DMS79 (cell line): ENCODE results near the gene HIGD1C.
A peak's percentile ranks its signal among the peaks of the same experiment; 100 is the strongest.
"Not testable (repeated sequence)": the region's sequence is repeated elsewhere in the genome, so short reads cannot be mapped to it uniquely, and the experiment has no call there.

Experiments
- DNase-seq: peaks from one replicate; lab custom pipeline; 2025; lab: John Stamatoyannopoulos, UW

HIGD1C gene

DNA sequence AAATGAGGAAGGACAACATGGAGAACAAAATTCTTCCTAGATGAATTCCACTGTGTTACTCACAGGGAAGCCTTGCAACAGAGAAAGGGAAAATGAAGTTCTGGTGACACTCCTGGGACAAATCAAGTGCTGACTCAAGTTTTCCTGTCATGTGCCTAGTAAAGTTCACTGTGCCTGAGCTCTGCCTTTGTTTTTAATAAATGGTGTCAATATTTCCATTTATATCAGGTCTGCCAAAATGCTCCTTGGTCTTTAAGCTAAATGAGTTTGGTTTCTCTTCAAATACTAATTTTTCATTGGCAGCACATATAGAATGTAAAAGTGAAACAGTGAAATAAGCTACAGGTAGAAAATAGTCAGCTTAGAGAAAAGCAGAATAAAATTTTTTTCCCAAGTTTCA is 33.0 kb downstream of the HIGD1C start:
- DNase-seq: no peak

DNA sequence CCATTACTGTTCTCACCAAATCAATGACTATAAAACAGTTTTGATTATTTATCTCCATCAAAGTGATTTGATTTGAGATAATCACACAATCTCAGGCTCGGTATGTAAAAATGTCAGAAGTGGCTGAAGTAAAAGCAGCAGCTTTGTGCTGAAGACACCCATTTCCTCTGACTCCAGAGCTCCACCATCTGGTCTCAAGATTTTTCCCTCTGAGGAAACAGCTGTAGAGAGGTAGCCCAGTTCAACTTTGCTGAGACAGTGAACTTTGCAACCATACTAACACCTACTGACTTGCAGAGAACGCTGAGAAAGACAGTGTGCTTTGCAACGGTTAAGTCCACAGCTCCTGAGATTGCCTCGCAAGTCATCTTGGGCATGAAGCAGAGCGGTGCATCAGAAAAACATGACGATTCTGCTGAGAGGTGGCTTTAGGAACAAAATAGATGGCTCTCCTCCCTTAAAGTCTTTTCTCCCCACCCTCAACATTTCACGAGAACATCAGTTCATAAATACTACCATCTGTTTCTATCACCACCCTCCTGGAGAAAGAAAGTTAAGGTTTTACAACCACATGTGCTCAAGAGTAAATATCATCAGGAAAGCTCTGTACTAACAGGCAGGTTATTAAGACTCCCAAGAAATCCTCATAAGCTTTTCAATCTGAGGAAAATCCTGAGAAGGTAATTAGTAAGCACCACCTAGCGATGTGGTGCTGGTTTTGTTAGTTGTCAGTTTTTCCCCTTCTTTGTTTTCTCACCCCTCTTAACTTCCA is 34.8 kb downstream of the HIGD1C start:
- DNase-seq: no peak

DNA sequence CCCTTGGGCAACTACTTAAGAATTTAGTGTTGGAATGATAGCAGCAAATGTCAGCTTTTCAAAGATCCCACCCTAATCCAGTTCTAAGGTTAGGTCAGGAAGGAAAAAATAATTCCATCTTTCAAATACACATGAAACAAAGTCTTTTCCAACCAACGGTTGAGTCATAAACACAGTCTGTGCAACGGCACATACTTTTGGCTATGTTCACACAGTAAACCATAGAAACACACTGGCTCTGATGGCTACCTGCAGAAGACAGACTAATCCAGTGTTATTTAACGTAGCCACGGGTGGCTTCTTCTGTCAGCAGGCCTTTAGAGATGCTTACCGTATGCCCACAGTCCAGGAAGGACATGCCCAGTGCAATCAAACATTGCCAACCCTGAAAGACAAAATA is 35.7 kb downstream of the HIGD1C start:
- DNase-seq: no peak

DNA sequence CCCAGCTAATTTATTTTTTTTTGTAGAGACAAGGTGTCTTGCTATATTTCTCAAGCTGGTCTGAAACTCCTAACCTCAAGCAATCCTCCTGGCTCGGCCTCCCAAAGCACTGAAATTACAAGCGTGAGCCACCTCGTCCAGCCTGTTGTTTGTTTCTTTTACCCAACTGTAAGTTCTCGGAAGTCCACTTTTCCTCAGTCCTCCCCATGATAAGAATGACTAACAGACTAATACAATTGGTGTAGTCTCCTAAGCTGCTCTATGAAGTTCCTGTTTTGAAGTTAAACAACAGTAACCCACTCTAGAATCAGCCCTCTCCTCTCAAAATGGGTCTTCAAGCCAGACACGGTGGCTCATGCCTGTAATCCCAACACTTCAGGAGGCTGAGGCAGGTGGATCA is 36.5 kb downstream of the HIGD1C start:
- no peak for DNase-seq

DNA sequence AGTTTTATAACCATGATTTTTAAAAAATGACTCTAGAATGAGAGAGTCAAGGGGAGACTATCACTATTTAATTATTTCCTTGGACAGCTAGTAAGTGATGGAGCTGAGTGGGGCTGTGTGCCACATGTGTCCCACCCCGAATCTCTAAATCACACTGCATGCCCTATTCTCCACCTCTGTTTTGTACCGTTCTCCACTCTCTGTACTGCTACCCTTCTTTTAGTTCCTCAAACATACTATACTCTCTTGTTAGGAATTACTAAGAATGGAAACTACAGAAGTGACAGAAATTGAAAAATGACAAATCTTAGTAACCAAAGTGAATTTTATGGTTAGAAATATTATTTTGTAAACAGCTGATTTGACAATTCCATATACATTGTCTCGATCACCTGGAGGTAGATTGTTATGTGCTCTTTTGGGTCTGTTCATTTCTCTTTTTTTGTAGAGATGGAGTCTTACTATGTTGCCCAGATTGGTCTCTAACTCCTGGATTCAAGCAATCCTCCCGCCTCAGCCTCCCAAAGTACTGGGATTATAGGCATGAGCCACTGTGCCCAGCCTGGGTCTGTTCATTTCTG is 37.9 kb downstream of the HIGD1C start:
- DNase-seq: no peak

DNA sequence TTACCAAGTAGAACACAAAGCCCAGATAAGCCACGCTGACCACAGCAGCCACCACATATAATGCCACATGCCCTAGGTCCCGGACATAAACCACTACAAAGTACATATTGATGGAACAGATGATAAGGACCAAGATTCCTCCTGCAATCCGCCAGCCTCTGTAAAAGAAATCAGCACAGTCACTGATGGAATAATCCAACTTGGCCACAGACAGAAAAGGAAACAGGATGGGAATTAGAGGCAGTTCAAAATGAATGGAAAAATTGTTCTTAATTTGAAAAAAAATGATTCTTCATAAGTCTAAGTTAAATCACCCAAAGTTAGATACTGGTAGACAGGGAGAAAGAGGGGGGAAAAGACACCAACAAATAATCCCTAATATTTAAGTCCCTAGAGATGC is 38.4 kb downstream of the HIGD1C start:
- DNase-seq: no peak

DNA sequence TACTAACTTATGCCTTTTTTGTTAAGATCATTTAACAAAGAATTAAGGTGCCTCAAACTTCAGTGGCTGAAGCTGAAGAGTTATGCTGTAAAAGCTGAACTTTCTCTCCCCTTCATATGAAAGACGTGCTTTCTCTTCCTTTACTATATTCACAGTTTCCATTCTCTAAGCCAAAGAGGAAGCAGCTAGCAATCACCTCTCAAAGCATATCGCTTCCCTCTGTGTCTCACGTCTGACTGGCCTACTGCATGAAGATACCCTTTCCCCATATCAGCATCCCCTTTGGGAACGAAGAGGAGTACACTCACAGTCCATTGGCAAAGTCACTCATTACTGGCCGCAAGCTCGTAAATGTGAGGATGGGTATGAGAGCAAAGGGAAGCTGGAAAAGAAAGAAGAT is 38.9 kb downstream of the HIGD1C start:
- DNase-seq: no peak

DNA sequence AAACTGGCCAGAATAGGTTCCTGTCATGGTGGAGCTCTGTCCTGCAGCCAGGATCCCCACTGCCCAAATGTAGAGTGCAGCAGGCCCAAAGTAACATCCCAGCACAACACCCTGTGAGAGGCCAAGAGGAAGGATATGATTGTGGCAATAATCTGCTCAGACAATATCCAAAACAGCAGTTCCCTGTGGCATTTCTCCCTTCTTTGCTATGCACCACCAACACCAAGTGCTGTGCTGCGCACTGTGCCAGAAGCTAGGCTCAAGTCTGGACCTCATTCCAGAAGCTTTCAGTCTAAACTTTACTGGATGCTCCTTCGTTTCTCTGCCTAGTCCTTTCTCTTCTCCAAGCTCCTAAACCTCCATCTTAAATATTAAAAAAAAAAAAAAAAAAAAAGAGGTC is 40.5 kb downstream of the HIGD1C start:
- DNase-seq: peak; percentile 19

DNA sequence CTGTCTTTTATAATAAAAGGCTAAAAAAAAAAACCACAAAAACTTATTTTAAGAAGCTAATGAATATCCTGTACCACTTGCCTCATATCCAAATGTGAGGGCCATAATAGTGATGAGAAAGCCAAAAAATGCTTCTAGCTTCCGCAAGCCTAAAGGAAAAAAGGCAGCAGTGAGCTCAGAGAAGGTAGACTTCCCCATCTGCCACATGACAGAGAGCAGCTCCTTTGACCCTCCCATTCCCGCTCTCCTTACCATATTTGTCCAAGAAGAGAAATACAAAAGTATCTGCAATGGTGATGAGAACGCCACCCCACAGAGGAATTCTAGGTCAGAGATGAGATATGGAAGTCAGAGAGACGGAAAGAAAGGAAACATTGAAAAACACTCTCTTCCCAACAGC is 46.7 kb downstream of the HIGD1C start:
- no peak for DNase-seq

DNA sequence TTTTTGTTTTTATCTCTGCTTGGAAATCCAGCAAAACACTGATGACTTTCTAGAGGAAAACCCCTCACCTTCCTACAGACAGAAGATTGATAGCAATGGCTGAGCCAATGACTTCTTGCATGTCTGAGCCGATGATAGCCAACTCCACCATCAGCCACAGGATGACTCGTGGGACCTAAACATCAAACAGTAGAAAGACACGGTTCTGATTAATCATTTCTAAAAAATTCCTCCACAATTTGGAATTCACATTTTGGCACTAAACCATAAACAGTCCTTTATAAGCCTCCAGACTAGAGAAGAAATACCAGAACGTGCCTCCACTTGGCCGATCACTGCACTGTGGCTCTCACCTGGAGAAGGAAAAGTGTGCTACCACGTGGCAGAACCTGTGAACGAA is 47.9 kb downstream of the HIGD1C start:
- DNase-seq: no peak

DNA sequence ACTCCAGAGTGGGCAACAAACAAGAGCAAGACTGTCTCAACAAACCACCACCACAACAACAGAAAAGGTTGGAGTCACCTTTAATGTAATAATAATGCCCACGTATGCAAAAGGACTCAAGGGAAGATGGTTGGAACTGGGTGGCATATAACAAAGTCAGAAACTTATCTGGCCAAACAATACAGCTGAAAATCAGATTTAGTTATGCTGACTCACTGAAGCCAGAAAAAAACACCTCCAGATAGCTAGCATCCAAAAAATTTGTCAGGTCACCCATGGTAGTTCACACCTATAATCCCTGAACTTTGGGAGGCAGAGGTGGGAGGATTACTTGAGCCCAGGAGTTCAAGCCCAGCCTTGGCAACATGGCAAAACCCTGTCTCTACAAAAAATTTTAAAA is 49.5 kb downstream of the HIGD1C start:
- no peak for DNase-seq

DNA sequence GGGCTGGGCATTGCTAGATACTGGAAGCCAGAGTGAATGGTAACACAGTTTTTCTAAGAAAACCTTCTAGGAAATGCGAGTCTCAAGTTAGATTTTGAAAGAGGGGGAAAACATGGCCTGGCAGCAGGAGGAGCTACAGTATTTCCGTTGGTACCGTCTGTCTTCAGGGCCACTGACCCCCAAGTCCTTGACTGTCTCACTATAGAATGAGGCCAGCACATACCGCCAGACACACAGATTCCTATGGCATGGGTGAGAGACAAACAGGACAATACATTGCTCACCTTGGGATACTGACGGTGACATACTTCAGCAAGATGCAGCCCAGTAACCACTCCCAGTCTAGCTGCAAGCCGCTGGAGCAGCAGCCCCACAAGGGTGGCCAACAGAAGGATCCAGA is 52.2 kb downstream of the HIGD1C start:
- DNase-seq: no peak

DNA sequence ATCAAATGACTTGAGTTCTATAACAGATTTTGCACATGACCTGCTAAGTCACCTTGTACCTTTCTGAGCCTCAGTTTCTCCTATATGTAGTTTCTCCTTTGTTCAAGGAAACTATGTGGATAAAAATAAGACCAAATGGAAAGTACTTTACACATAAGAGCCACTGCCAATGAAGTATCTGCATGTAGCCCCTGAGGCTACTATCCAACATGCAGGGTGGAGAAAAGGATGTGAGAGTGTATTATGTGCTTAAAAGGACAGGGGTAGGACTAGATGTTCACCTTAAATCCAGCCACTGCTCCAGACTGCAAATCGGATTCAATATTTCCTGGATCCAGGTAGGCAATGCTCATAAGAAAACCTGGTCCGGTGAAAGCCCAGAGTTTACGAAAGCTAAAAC is 52.7 kb downstream of the HIGD1C start:
- no peak for DNase-seq

DNA sequence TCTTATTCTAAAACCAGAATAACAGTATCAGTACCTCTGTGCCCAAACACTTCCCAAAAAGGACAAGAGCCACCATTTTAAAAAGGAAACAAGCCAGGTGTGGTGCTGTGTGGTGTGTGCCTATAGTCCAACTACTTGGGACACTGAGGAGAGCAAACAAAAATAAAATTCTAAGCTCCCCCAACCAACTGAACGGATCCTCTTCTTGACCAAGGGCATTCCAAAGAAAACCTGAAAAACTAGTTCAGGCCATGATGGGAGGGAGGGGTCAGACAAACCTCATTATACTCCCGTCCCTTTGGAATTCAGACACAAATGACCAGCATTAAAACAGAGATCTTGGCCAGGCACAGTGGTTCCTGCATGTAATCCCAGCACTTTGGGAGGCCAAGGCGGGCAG is 53.3 kb downstream of the HIGD1C start:
- no peak for DNase-seq

DNA sequence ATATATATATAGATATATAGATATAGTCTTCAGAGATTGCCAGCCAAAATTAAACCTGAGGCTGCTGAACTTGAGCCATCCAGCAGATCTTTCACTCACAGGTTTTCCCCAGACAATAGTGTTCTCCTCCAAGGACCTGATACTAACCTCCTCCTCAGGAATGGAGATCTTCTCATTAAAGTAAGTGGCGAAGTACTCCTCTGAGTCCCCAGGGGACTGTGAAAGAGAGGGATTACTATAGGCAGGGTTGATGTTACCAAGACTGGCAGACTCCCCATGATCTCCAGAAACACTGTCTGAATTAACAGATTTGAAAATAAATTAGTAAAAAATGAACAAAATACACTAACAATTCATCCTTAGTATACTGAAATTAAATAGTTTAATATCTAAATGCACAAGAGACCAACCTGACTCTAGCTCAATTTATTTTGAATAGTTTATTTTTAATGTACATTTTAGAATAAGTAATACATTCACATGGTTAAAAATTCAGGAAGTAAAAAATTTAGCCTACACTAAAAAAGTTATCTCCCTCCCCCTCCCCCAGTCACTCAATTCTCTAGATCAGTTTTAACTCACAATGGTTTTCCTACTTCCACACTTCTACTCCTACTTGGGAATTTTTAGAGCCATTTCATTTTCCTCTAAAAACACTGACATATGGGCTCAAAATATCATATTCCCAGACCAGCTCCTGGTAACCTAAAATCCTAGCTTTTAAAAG is 56.1 kb downstream of the HIGD1C start:
- DNase-seq: no peak

DNA sequence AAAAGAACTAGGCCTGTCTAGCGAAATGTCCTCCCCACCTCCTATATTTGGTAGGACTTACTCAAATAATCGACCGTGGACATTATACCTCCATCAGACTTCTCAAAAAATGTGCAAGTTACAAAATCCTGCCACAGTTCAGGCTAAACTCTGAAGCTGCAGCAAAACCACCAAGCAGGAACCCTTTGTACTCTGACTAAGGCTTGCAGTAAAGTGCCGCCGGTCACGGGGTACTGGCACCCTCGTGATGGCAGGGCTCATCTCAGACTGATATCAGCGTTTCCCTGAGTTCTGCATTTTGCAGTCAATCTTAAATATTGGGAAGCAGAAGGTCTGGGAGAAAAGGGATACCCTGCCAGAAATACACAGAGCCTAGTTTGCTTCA is 56.7 kb downstream of the HIGD1C start:
- DNase-seq: no peak

DNA sequence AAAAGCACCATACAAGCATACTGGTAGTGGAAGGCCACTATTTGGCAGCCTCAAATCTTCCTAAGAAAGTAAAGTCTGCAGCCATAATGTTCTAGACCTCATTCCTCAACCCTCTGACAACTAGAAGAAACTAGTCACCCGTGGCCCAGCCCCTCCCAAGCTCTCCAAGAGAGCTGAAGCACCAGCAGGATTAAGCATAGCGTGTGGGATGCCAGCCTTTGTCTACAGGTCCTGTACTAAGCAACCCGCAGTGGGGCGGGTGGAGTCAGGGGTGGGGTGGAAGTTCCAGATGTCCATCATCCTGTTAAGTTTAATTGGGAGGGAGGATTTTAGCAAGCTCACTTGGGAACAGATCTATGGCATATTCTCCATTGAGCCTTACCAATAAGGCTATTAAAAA is 59.6 kb downstream of the HIGD1C start:
- no peak for DNase-seq

DNA sequence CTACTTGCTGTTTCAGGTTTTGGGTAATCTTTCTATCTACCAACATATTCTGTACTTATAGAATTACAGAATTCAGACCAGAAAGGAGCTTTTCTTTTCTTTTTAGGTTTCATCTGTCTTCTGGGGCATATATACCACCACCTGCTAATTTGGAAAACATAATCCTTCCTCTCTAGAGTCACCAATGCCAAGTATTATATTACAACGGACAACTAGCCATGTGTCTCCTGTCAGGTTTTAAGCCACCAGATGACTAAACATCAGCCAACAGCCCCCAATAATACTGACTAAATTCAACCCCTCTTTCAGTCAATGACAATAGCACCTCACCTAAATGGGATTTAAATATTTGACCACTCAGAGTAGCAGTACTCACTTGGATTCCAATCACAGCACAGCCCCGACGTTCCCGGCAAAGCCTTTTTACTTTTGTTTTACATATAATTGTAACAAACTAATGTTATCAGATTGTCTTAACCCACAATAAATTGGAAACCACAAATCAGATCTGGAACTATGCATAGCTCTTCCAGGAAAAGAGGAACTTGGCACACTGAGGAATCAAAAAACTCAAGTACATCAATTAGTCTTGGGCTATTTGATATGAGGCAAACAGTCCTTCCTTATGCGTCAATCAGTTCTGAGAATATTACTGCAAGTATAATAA is 60.4 kb downstream of the HIGD1C start:
- DNase-seq: no peak

DNA sequence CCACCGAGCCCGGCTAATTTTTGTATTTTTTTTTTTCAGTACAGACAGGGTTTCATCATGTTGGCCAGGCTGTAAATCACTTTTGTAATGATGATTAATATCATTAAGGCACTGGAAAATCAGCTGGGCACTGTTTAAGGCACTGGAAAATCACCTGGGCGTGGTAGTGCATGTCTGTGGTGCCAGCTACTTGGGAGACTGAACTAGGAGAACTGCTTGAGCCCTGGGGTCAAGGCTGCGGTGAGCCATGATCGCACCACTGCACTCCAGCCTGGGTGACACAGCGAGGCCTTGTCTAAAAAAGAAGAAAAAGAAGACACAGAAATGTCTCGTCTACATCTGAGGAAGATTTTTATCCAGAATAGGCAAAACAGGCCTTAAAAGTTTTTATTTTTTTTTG is 61.1 kb downstream of the HIGD1C start:
- DNase-seq: no peak

DNA sequence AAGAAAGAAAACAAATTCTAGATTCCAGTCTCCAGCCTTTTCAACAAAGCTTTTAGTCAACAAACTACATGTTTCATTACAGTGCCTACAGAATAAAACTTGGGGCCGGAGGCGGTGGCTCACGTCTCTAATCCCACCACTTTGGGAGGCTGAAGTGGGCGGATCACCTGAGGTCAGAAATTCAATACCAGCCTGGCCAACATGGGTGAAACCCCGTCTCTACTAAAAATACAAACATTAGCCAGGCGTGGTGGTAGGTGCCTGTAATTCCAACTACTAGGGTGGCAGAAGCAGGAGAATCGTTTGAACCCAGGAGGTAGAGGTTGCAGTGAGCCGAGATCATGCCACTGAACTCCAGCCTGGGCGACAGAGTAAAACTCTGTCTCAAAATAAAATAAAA is 62.1 kb downstream of the HIGD1C start:
- DNase-seq: not testable (repeated sequence)

DNA sequence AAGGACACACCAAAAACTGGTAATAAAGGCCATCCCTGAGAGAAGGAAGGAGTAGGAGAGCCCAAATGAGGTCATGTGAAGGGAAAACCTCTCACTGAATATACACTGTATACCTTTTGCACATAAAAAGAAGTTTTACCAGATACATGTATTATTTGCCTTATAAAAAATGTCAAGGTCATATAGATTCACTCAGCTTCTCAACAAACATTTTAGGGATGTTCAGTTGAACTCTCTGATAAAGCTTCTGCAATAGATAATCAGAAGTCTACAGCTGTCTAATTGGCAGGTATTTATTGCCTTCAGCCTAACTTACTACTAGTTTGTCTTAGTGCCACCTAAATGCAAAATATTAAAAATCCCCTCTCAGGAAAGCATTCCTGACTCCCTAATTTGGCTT is 65.1 kb downstream of the HIGD1C start:
- DNase-seq: no peak

DNA sequence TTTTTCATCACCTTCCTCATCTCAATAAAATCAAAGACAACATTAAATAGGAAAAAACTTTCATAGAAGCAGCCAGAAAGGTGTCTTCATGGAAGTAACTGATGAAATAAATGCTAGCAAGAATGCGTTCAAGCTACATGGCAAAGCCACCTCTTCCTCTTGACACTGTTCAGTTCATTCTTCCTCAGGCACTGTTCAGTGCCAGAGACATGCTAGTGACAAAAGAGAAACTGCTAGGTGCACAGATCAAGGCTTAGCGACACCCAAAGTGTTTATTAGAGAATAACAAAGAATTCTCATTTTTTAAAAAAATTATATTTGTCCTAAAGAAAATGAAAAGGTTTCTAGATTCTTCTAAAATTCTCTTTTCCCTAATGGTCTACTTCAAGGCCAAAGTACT is 66.6 kb downstream of the HIGD1C start:
- no peak for DNase-seq

DNA sequence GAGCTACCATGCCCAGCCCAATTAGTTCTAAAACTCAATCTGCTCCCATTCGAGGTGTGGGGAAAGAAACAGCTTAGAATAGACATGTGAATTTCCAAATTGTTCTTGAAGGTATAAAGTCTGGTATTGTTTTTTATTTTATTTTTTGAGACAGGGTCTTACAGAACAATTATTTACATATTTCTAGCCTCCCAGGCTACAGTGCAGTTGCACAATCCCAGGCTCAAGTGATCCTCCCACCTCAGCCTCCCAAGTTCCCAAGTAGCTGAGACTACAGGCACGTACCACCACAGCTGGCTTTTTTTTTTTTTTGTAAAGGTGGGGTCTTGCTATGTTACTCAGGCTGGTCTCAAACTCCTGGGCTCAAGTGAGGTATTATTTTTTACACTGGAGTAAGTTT is 67.6 kb downstream of the HIGD1C start:
- no peak for DNase-seq
